Activated effector memory CD4-positive, alpha-beta T cell treated with Interleukin-2 at 50 U/mL for 16 hours (primary cell): ENCODE results near the gene SPG7.
"Not testable (repeated sequence)": the region's sequence is repeated elsewhere in the genome, so short reads cannot be mapped to it uniquely, and the experiment has no call there.

Source experiments
- DNase-seq: peaks from one replicate; pipeline ENCODE4 v3.0.0-alpha.2; 2020

Gene SPG7

DNA sequence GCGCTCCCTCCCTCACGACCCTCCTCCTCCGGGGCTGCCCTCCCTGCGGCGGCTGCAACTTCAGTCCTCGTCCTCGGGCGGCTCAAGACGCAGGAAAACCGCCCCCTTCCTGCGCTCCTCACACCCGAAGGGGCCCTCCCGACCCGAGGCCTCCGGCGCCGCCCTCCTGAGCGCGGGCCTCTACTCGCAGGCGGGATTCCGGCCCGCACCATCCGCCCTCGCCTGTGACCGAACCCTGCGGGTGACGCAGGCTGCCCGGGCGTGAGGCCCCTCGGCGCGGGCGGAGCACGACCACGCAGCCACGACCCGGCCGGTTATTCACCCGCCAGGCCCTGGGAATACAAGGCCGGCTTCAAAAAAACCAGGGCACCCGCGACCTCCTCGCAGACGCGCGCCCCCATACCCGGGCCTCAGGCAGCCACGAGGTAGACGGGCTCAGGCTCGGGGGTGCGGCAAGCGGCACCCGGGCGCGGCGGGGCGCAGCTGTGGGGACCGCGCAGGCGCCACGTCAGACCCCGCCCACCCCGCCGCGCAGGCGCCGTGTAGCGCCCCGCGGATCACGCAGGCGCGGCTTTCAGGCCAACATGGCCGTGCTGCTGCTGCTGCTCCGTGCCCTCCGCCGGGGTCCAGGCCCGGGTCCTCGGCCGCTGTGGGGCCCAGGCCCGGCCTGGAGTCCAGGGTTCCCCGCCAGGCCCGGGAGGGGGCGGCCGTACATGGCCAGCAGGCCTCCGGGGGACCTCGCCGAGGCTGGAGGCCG is at the start of gene SPG7:
Gene SPG7 (plus strand): TSS at position 570 of the 757 bp plus-strand sequence. CDS start 15 bp downstream, at position 585.
- peak; percentile 91 for DNase-seq

DNA sequence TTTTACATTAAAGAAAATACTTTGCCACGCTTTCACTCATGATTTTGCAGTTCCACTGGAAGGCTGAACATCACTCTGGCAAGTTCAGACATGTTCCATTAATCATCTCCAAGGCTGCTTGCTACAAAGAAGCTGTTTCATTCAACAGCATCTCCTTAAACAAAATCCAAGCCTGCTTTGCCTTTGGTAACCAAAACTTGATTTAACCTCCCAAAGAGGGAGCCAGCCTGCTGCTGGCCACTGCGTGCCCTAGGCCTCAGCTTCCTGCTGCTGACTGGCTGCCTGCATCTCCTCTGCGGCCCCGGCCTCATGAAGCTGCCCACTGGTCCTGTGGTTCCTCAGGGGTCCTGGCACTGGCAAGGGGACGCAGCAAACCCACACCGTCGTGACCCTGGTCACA is 49.7 kb upstream of the SPG7 start:
- DNase-seq: no peak

DNA sequence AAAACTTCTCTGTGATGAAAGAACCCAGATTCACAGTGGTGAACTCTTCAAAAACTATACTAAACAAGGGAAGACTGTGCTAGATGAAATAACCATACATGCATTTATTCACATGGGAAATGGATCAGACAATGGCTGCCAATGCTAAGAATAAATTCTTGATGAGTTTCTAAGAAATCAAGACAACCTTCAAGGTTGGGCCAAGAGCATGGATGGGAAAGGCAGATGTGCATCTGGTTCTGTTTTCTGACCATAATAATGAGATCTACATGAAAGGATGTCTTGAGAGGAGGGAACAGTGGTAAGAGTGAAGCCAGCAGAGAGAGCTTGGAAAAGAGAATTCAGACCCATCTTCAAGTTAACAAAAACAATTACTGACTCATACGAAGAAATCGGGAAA is 49.2 kb upstream of the SPG7 start:
- DNase-seq: no peak

DNA sequence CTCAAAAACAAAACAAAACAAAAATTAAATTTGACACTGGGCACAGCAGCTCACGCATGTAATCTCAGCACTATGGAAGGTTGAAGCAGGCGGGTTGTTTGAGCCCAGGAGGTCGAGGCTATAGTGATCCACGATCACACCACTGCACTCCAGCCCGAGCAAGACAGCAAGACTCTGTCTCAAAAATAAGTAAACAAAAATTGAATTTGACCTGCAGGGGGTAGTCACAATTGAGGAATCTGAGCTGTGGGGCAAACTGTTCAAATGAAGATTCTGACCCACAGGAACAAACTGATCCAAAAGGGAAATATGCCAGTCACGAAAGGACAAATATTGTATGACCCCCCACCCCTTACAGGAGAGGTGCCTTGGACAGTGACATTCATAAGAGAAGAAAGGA is 47.6 kb upstream of the SPG7 start:
- DNase-seq: no peak

DNA sequence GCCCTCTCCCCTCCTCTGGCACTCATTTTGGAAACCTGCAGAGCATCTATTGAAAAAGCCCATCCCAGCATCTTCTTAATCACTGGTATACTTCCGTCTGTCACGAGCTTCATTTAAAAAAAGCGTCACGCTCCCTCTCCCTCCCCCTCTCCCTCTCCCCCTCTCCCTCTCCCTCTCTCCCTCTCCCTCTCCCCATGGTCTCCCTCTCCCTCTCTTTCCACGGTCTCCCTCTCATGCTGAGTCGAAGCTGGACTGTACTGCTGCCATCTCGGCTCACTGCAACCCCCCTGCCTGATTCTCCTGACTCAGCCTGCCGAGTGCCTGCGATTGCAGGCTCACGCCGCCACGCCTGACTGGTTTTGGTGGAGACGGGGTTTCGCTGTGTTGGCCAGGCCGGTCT is 46.3 kb upstream of the SPG7 start:
- not testable (repeated sequence) for DNase-seq

DNA sequence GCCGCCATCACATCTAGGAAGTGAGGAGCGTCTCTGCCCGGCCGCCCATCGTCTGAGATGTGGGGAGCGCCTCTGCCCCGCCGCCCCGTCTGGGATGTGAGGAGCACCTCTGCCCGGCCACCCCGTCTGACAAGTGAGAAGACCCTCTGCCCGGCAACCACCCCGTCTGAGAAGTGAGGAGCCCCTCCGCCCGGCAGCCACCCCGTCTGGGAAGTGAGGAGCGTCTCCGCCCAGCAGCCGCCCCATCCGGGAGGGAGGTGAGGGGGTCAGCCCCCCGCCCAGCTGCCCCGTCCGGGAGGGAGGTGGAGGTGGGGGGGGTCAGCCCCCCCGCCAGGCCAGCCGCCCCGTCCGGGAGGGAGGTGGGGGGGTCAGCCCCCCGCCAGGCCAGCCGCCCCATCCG is 45.6 kb upstream of the SPG7 start:
- not testable (repeated sequence) for DNase-seq

DNA sequence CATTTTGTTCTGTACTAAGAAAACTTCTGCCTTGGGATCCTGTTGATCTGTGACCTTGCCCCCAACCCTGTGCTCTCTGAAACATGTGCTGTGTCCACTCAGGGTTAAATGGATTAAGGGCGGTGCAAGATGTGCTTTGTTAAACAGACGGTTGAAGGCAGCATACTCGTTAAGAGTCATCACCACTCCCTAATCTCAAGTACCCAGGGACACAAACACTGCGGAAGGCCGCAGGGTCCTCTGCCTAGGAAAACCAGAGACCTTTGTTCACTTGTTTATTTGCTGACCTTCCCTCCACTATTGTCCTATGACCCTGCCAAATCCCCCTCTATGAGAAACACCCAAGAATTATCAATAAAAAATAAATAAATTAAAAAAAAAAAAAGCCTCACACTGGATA is 44.9 kb upstream of the SPG7 start:
- not testable (repeated sequence) for DNase-seq

DNA sequence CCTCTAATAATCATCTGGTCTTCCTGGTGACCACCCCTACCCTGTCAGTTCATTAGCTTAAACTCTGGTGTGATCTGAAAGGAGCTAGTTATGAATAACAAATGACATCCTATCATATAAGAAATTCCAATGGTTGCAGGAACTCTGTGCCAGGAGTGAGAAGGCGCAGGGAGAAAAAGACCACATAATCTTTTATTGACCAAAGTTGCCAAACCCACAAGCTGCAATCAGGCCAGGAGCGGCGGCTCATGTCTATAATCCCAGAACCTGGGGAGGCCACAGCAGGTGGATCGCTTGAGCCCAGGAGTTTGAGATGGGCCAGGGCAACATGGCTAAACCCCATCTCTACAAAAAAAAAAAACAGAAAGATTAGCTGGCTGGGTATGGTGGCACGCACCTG is 41.3 kb upstream of the SPG7 start:
- no peak for DNase-seq

DNA sequence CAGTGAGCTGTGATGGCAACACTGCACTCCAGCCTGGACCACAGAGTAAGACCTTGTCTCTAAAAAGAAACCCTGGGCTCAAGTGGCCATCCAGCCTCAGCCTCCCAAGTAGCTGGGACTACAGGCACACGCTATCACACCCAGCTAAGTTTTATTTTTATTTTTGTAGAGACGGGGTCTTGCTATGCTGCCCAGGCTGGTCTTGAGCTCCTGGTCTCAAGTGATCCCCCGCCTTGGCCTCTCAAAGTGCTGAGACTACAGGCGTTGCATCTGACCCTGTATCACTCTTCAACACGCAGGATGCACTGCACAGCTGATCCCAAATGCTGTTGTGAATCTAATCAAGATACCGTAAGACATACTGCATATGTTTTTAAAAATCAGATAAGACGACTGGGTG is 40.8 kb upstream of the SPG7 start:
- DNase-seq: no peak

DNA sequence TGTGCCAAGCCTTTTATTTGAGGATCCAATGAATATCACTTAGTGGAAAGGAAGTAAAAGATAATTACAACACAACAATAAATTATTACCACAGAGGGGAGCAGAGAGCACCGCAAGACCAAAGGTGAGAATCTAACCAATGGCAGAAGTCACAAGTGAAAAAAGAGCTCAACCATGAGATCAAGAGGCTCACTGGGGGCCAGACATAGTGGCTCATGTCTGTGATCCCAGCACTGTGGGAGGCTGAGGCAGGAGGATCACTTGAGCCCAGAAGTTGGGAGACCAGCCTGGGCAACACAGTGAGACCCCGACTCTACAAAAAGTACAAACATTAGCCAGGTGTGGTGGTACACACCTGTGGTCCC is 35.5 kb upstream of the SPG7 start:
- DNase-seq: no peak

DNA sequence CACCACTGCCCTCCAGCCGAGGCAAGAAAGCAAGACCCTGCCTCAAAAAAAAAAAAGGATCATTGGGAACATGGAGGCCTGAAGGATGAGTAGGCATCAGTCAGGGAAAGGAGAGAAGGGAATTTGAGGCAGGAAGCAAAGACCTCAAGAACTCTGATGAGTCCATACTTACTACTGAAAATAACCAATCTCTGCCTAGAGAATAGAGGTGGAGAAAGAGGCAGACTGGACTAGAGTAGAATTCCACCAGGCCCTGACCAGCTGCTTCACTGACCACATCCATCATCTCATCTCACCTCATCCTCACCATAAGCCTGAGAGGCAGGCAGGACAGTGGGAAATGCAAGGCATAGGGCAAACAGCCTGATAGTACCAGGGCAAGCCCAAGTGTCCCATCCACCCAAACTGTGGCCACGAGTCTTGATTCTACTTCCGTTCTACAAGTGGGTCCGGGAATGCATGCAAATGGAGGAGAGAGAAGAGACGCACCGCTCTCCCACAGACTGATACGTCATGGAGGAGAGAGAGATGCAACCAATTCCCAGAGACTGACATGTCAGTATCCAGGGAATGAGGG is 35.0 kb upstream of the SPG7 start:
- no peak for DNase-seq

DNA sequence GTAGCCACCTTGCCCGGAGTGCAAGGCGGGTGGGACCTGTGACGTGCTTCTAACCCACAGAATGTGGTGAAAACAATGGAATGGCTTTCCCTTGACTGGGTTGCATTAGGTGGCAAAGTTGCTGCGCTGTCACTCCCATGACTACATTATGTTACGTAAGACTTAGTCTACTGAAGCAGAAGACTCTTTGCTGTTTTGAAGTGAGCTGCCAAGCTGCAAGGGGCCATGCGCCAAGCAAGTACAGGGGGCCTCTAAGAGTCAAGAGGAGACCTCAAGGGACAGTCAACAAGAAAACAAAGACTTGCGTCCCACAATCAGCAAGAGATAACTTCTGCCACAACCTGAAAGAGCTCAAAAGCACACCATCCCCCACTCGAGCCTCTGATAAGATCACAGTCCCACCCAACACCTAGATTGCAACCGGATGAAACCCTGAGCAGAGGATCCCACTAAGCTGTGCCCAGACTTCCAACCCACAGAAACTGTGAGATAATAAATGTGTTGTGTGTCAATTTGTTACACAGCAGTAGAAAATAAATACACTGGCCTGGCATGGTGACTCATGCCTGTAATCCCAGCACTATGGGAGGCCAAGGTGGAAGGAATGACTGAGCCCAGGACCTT is 34.3 kb upstream of the SPG7 start:
- DNase-seq: no peak

DNA sequence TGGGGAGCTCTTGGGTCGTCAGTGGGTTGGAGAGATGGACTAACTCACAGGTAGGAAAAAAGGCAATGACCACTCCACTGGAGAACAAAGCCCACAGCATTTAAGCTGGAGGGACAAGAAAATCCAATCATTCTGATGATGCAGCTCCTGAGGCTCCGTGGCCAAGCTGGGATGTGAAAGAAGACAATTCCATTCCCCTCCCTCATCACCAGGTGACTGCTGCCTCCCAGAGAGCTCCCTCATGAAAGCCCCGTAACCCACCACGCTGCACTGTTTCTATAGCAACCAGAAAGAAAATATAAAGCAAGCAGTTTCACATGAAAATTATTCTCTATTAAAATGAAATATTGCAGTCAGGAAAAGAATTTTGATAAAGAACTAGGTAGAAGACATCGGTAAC is 33.1 kb upstream of the SPG7 start:
- no peak for DNase-seq

DNA sequence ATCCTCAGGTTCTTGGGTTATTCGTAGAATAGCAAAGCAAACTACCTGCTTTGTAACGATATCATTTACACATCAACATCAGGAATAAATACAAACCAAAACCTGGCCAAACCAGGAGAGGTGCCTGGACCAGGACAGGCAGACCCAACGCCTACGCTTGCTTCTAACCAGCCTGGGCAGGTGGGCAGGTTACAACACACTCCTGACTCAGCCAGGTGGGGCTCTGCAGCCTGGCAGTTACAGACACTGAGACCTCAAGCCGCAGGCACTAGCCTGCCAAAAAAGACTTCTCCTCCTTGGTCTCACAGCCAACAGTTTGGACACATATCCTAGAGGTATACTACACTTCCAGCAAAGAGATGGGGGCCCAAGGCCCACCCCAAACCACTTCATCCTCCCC is 31.8 kb upstream of the SPG7 start:
- DNase-seq: no peak

DNA sequence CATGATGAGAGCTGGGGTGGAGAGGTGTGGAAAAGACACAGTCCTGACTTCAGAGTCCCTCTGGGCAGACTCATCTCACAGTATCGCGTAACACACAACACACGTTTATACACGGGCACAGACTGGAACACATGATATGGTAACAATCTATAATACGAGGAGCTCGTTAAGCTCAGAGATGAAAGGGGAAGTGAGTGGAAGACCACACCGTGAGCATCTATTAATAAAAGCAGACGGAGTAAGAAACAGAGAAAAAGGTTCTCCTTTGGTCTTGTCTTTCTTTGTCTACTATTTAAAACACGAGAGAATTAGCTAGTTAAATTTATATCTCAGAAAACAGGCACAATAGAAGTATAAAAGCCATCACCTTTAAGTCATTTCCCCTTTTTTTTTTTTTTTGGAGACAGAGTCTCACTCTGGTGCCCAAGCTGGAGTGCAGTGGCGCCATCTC is 31.4 kb upstream of the SPG7 start:
- DNase-seq: no peak

DNA sequence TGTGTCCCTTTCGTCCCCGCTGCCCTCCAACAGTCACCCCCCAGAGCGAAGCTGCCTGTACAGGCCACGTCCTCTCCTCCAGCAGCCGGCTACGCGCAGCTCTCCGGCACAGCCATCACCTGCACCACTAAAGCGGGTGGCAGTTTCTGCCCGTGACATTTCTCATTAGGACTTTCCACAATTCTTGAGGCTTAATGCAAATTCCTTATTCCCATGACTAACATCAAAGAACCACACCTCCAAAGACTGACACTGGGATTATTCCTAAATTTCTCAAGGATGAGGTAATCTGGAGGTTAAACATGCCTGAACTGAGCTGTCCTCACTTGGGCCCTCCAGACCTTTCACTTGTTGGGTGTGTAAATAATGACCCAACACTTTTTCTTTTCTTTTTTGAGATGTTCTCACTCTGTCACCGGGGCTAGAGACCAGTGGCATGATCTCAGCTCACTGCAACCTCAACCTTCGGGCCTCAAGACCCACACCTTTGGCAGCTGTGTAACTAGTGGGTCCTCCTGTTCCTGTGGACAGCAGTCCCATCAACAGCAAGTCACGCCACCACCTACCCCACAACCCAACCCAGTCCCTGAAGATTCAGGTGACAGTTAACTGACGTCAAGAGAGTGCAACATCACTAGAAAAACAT is 29.5 kb upstream of the SPG7 start:
- DNase-seq: no peak

DNA sequence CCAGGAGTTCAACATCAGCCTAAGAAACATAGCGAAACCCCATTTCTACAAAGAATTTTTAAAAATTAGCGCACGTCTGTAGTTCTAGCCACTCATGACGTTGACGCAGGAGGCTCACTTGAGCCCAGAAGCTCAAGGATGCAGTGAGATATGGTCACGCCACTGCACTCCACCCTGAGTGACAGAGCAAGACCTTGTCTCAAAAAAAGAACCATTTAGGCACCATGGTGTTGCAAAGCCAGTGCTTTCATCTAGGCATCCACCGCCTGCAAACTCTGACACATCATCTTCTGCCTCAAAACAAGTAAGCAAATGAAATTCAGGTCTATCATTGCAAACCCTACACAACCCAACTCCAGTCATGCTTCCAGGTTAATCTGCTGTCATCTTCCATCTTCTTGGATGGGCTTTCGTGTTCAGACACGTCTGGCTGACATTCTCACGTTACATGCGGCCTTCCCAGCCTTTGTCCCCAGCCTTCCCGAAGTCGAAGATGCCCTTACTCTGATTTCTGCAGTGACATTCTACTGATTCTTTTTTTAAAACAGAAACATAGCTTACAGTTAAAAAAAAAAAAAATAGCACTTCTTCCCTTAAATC is 26.7 kb upstream of the SPG7 start:
- no peak for DNase-seq

DNA sequence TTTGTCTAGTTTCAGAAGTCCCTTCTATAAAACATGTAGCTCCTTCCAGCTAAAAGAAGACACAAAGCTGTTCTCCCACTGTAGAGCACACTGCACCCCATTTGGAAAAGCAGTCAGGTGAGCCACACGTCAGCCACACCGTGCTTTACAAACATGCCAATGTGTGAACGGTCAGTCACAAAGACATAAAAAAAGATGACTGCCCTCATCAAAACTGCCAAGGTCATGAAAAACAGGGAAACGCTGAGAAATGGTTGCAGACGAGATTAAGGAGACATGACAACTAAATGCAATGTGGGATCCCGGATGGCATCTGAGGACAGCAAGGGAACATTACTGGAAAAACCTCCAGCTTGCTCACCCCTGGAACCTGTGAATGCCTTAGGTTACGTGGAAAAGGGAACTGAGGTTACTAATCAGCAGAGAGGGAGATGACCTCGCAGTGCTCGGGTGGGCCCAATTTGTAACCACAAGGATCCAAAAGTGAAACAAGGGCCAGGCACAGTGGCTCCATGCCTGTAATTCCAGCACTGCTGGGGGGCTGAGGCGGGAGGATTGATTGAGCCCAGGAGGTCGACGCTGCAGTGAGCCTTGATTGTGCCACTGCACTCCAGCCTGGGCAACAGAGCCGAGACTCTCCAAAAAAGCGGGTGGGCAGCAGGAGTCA is 25.9 kb upstream of the SPG7 start:
- no peak for DNase-seq

DNA sequence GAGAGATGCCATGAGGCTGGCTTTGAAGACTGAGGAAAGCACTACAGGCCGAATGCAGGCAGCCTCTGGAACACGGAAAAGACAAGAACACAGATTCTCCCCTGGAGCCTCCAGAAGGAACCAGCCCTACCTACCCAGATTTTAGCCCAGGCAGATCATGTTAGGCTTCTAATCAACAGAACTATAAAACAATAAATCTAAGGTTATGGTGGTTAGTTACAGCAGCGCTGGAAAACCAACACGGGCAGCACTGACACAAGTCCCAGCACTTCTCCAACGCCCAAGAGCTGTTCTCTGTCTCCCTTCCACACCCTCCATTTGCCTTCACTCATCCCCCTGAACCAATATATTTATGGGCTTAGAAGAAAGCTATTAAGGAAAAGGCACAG is 25.4 kb upstream of the SPG7 start:
- no peak for DNase-seq

DNA sequence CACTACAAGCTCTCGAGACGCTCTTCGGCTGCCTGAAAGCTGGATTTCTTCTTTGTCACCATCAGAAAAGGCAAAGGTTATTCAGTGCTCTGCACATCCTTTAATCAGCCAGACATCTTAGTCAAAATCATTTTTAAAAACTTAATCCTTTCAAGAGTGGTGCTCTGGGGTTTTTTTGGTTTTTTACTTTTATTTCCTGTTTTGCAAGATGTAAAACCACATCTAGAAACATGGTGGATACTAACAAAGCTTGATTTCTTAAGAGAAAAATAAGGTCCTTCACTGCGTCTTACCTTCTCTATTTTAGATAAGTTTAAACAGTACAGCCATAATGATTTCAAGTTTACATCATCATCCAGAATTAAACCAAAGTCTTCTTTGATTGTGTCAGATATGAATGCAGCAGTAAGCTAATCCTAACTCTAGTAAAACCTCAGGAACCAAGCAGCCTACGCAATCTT is 24.1 kb upstream of the SPG7 start:
- no peak for DNase-seq

DNA sequence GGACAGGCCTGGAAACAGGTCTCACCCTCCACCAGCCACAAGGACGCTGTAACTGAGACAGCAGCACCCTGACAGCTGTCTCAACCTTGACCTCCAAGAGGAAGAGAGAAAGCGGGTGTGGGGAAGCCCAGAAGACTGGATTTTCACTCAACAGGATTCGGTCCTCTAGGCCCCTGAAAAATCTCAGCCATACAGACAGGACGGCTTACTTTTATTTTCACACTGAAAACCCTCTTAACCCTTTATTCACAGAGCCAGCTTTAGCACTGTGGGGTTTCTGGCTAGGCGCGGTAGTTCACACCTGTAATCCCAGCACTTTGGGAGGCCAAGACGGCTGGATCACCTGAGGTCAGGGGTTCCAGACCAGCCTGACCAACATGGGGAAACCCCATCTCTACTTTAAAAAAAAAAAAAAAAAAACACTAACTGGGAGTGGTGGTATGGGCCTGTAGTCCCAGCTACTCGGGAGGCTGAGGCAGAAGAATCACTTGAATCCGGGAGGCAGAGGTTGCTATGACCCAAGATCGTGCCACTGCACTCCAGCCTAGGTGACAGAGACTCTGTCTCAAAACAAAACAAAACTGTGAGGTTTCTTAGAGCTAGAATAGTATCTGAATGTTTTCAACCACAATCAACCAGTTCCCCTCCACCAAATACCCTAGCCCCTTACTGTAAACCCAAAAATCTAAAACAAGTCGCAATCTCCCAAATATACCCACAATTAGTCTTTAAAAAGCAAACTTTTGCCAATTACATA is 23.1 kb upstream of the SPG7 start:
- no peak for DNase-seq

DNA sequence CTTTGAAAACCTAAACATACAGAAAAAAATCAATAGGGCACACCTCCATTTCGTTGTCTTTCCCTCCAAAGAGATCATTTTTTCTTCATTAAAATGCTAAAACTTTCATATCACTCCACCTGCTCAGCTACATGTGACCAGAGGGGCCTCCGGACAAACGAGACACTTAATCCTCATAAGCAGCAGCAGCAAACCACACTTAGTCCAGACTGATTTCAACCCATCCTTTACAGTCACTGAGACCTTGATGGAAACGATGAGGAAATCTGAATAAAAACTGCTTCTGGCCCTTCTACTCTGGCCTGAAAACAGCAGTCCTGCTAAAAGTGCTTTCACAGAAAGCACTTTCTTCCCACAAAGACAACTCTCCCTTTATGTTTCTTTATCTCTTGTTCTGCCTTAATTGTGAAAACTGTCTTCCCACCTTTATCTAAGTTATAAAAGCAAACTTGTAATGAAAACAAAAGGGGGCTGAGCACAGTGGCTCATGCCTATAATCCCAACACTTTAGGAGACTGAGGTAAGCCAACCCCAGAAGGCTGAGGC is 22.4 kb upstream of the SPG7 start:
- DNase-seq: no peak
